Neutrophil (primary cell): ENCODE data around the gene VAV1.
"Not testable (repeated sequence)": the region's sequence is repeated elsewhere in the genome, so short reads cannot be mapped to it uniquely, and the experiment has no call there.

ENCODE experiments used
- H3K27ac ChIP-seq: fragments of 200-600 bp; sonication (generic); 2 replicates; pipeline ENCODE4 v1.5.1; 2016; ENCODE audit warnings: mild to moderate bottlenecking, moderate library complexity
- H3K27me3 ChIP-seq: fragments of 200-600 bp; sonication (generic); 2 replicates; pipeline ENCODE4 v1.6.0; 2016; ENCODE audit warnings: mild to moderate bottlenecking
- H3K36me3 ChIP-seq: fragments of 200-600 bp; sonication (generic); 2 replicates; pipeline ENCODE4 v1.5.1; 2017
- H3K4me1 ChIP-seq, 2 experiments: fragments of 200-600 bp in 1 of 2; sonication (generic) in 1 of 2; 1 replicate in 1 of 2; 2 replicates in 1 of 2; pipeline versions ENCODE4 v1.5.1 to v1.6.1; 2013 to 2016; ENCODE audit warnings: low read depth in 1 of 2, low read length in 1 of 2, mild to moderate bottlenecking in 1 of 2, moderate library complexity in 1 of 2; ENCODE audit not compliant: control insufficient read depth in 1 of 2, insufficient read depth in 1 of 2
- H3K4me3 ChIP-seq, 2 experiments: fragments of 200-600 bp in 1 of 2; sonication (generic) in 1 of 2; 1 replicate in 1 of 2; 2 replicates in 1 of 2; pipeline ENCODE4 v1.5.1; 2013 to 2016; ENCODE audit warnings: low read depth in 1 of 2, low read length in 1 of 2, mild to moderate bottlenecking in 1 of 2, moderate library complexity in 1 of 2
- H3K9me3 ChIP-seq: fragments of 200-600 bp; sonication (generic); 2 replicates; pipeline ENCODE4 v1.5.1; 2016
- TF ChIP-seq, protein P1 (sequence below): fragments of 200-600 bp; sonication (generic); IDR thresholded peaks from 2 replicates; pipeline ENCODE4 v1.5.1; 2016; ENCODE audit warnings: antibody characterized with exemption

Gene VAV1

DNA sequence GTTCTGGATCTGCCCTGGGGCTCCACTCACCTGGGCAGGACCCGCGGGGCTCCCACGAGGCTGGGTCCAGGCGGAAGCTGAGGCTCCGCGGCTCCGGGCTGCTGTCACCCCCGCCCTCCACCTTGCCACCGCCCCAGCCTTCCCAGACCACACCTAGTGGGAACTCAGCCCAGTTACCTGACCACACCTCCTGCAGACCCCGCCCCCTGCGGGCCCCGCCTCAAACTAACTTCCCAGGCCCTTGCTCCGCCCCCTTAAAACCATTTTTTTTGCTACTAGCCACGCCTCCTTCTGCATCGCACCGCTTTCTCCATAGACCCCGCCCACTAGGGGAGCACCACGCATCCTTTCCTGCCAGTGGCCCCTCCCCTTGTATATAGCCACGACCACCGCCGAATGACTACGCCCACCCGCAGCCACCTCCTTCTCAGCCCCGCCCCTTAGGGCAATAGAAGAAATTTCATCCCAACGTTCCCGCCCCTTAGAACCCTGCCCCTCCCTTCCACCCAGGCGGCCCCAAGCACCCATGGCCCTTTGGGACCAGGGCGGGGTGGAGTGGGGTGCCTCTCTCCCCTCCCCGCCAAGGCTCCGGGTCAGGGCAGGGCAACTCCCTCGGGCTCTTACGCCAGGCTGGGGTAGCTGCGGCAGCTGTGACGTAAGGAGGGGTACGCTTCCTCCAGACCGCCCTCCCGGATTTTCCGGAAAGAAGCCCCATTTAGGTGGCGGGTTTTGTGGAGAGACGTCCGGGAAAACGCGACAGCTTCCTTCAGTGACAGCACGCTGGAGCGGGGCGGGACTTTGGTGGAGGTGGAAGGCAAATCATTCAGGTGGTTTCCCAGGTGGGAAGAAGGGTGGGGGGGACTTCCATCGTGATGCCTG, 4.9 kb upstream of the VAV1 start, which contains the start of gene SH2D3A:
SH2D3A (minus strand) TSS at position 79 of the 879 bp plus-strand sequence. CDS start 3,687 bp downstream, outside the sequence.
- Histone ChIP-seq H3K4me3 (peak within 1 kb of the TSS; percentile 71 to 73), H3K9me3 (no peaks in the 10 kb centered on the region), H3K27me3 (no peaks in the 10 kb centered on the region), H3K4me1 (peaks cover 61 to 64% of the 10 kb centered on the region in 2 experiments), H3K27ac (peak within 1 kb of the TSS; percentile 91), H3K36me3 (no peaks in the 10 kb centered on the region)
- TF ChIP-seq, protein P1, sequence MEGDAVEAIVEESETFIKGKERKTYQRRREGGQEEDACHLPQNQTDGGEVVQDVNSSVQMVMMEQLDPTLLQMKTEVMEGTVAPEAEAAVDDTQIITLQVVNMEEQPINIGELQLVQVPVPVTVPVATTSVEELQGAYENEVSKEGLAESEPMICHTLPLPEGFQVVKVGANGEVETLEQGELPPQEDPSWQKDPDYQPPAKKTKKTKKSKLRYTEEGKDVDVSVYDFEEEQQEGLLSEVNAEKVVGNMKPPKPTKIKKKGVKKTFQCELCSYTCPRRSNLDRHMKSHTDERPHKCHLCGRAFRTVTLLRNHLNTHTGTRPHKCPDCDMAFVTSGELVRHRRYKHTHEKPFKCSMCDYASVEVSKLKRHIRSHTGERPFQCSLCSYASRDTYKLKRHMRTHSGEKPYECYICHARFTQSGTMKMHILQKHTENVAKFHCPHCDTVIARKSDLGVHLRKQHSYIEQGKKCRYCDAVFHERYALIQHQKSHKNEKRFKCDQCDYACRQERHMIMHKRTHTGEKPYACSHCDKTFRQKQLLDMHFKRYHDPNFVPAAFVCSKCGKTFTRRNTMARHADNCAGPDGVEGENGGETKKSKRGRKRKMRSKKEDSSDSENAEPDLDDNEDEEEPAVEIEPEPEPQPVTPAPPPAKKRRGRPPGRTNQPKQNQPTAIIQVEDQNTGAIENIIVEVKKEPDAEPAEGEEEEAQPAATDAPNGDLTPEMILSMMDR = peak; percentile 43

DNA sequence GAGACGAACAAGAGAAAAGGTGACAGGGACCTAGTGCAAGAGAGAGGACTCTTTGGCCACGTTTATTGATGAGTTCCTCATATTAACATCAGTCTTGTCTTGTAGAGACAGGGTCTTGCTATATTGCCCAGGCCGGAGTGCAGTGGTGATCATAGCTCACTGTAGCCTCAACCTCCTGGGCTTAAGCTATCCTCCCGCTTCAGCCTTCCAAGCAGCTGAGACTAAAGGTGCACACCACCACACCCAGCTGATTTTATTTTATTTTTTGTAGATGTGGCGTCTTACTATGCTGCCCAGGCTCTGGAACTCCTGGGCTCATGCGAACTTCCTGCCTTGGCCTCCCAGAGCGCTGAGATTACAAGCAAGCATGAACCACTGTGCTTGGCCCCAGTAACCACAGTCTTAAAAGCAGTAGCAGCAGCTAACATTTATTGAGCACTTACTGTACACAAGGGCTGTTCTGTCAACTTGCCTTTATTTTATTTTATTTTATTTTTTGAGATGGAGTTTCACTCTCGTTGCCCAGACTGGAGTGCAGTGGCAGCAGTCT, 4.2 kb upstream of the VAV1 start:
- Histone ChIP-seq H3K4me1 (peaks cover 61 to 65% of the 10 kb centered on the region in 2 experiments), H3K9me3 (no peaks in the 10 kb centered on the region), H3K27me3 (no peaks in the 10 kb centered on the region), H3K27ac (peak overlapping the region; percentile 91), H3K4me3 (peak overlapping the region; percentile 71 to 73), H3K36me3 (no peaks in the 10 kb centered on the region)
- TF ChIP-seq, protein P1 = no peak

DNA sequence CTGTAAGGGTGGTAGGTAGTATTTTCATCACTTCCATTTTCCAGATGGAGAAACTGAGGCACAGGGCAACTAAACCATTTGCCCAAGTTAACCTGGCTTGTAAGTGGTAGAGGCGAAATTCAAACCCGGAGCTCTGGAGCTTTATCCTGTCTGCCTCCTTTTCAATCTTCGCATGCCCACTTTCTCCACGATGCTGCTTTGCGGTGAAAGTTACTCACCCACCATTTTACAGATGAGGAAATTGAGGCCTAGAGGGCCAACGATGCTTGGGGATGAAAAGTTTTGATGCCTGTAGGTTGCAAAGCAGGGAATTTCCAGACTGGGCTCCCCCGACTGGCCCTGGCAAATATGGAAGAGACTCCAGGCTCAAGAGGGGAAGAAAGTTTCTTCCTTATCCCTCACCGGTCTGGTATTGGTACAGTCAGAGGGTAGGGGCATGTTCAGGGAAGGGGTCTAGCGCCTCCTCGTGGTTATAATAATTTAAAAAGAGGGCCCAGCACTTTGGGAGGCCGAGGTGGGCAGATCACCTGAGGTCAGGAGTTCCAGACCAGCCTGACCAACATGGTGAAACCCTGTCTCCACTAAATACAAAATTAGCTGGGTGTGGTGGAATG, 3.4 kb upstream of the VAV1 start:
- Histone ChIP-seq H3K4me1 (peaks cover 61 to 70% of the 10 kb centered on the region in 2 experiments), H3K36me3 (no peaks in the 10 kb centered on the region), H3K27ac (peak overlapping the region; percentile 91), H3K4me3 (peak overlapping the region in 1 of 2 experiments; percentile 73), H3K27me3 (no peaks in the 10 kb centered on the region), H3K9me3 (no peaks in the 10 kb centered on the region)
- TF ChIP-seq, protein P1 = no peak

DNA sequence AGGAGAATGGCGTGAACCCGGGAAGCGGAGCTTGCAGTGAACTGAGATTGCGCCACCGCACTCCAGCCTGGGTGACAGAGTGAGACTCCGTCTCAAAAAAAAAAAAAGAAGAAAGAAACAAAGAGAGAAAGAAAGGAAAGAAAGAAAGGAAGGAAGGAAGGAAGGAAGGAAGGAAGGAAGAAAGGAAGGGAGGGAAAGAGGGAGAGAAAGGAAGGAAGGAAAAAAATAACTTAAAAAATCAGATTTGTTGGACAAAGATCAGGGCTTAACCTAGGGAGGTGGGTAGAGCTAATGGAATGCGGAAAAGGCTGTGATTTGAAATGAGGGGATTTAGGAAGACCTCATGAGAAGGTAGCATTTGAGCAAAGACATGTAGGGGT, 870 bp upstream of the VAV1 start:
- H3K9me3 ChIP-seq, H3K36me3 ChIP-seq, H3K27me3 ChIP-seq: not testable (repeated sequence)
- H3K4me1 ChIP-seq = peaks cover 68 to 77% of the 10 kb centered on the region in 2 experiments
- peak overlapping the region; percentile 95 for H3K27ac ChIP-seq
- H3K4me3 ChIP-seq = peak overlapping the region; percentile 99 to 100

DNA sequence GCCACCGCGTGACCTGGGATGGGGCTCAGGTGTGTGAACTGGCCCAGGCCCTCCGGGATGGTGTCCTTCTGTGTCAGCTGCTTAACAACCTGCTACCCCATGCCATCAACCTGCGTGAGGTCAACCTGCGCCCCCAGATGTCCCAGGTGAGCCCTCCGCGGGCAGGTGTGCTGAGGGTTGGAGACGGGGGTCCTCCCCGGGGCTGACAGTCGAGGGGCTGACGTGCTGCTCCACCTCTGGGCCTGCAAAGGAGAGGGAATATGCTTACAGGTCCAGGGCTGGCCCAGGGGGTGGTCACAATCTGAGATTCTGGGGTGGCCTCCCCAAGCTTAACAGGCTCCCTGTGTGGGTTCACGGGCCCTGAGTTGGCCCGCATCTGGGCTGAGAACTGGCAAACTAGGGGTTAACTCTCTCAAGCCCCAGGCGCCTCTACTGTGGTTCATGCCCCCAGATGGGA, 386 bp downstream of the VAV1 start:
- peaks cover 68 to 75% of the 10 kb centered on the region in 2 experiments for H3K4me1 ChIP-seq
- H3K9me3 ChIP-seq = no peaks in the 10 kb centered on the region
- peak overlapping the region; percentile 99 to 100 for H3K4me3 ChIP-seq
- H3K27ac ChIP-seq = peak overlapping the region; percentile 95
- H3K27me3 ChIP-seq = no peaks in the 10 kb centered on the region
- TF ChIP-seq, protein P1 = no peak
- peaks cover 22% of the 10 kb centered on the region for H3K36me3 ChIP-seq
